ENCODE measurements around the gene HSD17B13.
"Not testable (repeated sequence)": the region's sequence is repeated elsewhere in the genome, so short reads cannot be mapped to it uniquely, and the experiment has no call there.

The HSD17B13 gene

GRCh38 chr4:87313756-87314155, 8.9 kb downstream of the HSD17B13 start:
- DNase-seq = no peak

DNA sequence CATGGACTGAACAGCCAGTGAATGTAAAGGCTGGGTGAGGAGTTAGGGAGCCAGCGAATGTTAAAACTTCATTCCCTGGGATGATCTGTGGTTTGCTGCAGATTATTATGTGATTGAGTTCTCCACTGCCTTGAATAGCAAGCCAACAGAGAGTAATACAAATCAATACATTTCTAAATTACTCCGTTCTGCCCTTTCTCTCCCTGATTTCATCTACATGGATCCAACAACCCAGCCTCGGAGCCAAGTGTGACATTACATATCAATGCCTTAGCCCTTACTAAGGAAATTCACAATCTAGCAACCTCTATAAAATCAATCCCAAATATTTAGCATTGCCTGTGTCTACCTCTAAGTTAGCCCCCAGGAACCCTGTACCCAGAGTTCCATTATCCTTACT, 11.0 kb downstream of the HSD17B13 start:
- no peak for DNase-seq

DNA sequence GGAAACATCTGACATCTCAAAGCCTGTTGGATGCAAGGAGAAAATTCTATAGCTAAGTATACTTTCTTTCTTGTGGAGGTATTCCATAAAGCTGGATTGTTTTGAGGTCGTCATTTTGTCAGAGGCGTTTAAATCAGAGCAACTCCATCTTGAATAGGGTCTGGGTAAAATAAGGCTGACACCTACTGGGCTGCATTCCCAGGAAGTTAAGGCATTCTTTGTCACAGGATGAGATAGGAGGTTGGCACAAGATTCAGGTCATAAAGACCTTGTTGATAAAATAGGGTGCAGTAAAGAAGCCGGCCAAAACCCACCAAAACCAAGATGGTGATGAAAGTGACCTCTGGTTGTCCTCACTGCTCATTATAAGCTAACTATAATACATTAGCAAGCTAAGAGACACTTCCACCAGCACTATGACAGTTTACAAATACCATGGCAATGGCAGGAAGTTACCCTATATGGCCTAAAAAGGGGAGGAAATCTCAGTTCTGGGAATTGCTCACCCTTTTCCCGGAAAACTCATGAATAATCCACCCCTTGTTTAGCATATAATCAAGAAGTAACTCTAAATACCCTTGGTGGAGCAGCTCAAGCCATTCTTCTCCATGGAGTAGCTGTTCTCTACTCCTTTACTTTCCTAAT, 11.9 kb downstream of the HSD17B13 start:
- DNase-seq = no peak

DNA sequence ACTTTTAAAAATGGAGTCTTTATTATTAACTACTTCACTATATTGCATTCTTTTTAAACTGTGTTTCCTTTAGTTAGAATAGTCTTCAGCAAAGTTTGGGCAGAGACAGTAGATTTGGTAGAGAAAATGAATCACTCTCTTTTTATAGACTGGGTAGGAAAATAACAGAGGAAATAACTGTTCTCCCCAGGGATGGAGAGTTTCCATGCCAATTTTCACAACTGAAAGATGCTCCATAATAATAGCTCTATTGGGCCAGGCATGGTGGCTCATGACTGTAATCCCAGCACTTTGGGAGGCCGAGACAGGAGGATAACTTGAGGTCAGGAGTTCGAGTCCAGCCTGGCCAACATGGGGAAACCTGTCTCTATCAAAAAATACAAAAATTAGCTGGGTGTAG, 13.1 kb downstream of the HSD17B13 start:
- no peak for DNase-seq

DNA sequence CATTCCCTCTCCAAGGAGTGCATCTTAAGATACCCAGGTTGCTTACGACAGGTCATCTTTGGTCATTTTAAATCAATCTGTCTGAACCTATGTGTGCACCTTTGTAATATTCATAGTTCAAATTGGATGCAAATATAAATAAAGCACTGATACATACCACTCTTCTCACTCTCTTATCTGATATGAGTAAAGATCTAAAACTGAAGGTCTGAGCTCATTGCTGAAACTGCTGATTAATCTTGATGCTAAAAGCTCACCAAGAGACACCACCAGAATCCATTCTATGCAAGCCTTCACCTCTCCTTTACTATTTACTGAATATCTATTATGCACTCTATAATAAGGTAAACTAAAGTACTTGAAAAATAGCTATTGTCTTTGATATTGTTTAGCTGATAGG, 16.6 kb downstream of the HSD17B13 start:
- DNase-seq = no peak

- no peak for DNase-seq
These were observed 17.1 kb downstream of the HSD17B13 start for GRCh38 chr4:87305562-87305961.

- no peak for DNase-seq
These were observed 17.8 kb downstream of the HSD17B13 start for GRCh38 chr4:87304745-87305432.

- DNase-seq = no peak
These were observed 22.8 kb downstream of the HSD17B13 start for GRCh38 chr4:87299898-87300297.

DNA sequence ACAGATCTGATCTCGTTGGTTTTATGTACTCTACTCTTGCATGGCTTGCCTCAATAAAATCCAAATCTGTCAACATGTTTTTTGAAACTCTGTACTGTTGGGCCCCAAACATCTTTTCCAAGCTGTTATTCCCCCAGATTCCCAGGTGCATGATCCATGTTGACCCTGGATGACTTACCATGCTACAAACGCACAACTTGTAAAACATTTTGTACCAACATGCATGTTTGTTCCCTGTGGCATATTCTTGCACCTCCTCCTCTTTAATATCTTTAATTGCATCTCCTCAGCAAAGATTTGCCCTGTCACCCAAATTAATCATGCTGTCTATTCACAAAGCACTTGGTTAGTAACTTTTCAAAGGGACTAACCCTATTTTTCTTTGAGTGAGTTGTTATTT, 24.3 kb downstream of the HSD17B13 start:
- DNase-seq = no peak

GRCh38 chr4:87294911-87295310, 27.8 kb downstream of the HSD17B13 start:
- DNase-seq = not testable (repeated sequence)

DNA sequence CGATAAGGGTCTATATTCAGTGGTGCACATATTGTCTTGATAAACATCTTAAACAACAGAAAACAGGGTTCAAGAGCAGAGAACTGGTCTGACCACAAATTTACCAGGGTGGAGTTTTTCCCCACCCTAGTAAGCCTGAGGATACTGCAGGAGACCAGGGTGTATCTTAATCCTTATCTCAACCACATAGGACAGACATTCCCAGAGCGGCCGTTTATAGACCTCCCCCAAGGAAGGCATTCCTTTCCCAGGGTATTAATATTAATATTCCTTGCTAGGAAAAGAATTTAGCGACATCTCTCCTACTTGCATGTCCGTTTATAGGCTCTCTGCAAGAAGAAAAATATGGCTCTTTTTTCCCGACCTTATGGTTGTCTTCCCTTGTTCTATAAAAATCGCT, 28.8 kb downstream of the HSD17B13 start:
- DNase-seq = not testable (repeated sequence)

- DNase-seq = no peak
These were observed 35.7 kb downstream of the HSD17B13 start for GRCh38 chr4:87286970-87287369.

- DNase-seq = not testable (repeated sequence)
These were observed 38.4 kb downstream of the HSD17B13 start for GRCh38 chr4:87284268-87284667.

GRCh38 chr4:87283151-87283550, 39.5 kb downstream of the HSD17B13 start:
- no peak for DNase-seq

GRCh38 chr4:87281603-87282002, 41.1 kb downstream of the HSD17B13 start:
- DNase-seq = no peak

DNA sequence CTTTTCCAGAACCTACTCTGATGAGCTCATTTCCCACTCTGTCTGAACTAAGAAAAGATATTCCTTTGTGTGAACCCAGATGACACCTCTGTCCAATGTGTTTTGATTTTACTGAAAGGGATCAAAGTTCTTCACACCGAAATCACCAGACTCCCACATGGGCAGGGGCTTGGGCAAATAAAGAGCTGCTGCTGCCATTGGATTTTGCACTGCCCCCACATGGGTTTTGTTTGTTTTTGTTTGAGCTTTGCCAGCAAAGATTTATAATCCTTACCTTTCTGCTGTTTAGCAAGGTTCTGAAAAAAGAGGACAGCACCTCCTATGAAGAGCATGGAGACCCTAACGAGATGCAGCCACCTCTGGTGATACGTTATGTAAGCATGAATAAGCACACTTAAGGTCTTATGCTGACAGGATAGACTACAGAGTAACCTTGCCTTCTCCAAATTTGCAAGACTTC, 44.3 kb downstream of the HSD17B13 start:
- no peak for DNase-seq

DNA sequence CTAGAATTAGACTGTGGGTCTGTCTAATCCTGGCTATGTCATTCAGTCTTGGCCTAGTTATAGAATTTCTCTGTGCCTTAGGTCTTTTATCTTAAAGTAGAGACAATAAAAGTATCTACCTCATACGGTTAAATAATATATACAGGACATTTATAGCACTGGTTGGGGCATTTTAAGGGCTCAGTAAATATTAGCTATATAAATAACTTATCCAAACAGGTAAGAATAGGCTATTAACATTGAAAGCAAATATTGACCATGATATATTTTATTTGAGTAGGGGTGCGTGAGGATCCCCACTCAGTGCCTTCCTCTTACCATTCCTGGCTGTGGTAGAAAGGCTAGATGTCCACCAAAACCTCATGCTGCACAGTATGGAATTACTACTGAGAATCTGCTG, 47.4 kb downstream of the HSD17B13 start:
- no peak for DNase-seq

DNA sequence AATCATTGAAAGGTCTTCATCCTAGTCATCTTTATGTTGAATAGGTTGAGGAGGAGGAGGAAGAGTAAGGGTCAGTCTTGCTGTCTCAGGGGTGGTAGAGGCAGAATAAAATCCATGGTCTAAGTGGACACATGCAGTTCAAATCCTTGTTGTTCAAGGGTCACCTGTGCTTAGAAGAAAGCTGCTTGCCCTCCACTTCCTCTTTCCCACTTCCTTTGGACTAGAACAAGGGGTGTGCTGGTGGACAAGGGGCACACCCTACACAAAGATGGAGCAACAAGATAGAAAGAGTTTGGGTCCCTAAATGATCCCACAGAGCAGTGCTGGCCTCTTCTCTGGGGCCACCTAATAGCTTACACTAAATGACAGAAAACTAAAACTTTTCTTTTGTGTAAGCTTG, 47.9 kb downstream of the HSD17B13 start:
- peak; percentile 8 for DNase-seq

DNA sequence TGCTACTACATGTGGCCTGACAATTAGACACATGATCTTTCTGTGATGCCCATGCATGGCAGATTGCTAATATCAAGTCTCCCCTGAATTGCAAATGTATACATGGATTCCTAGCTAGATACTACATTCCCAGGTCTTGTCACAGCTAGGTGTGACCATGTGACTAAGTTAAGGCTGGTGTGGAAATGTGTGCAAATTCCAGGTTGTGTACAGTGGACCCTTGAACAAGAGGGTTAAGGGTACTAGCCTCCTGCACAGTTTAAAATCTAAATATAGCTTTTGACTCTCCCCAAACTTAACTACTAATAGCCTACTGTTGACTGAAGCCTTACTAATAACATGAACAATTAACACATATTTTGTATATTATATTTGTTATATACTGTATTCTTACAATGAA, 48.4 kb downstream of the HSD17B13 start:
- no peak for DNase-seq

GRCh38 chr4:87270825-87271224, 51.9 kb downstream of the HSD17B13 start:
- no peak for DNase-seq

DNA sequence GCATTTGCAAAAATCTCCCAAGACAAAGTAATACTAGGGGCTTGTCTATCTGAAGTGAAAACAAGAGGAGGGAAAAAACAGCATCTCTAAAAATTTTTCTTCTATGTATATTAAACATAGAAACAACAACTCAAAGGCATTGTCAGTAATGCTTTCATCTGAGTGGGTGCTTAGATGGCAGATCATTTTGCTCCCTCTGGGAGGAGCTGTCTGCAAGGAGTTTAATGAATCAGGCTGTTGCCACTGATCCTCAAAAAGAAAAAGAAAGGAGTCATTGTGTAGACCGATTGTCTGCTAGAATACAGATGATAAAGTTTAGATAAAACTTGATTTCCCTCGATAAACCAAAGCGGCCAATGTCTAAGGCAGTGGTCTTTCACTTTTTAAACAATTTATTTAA, 52.5 kb downstream of the HSD17B13 start:
- DNase-seq = peak; percentile 67

GRCh38 chr4:87268411-87268810, 54.3 kb downstream of the HSD17B13 start:
- no peak for DNase-seq

DNA sequence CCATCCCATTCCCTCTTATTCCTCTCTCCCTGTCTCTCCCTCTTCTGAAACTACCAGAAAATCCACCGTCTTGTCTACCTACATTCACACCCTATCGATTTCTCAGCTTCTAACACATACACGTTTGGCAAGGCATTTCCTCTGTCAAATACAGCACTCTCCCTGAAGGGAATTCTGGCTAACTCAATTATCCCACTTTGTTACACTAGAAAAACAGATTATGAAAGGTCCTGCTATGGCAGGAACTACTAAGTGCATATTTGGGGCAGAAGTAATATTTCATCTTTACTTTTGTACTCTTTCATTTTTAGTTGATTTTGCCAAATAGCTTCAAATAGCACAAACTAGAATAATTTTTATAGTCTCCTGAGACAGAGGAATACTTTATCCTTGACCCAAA, 55.7 kb downstream of the HSD17B13 start:
- DNase-seq = no peak

DNA sequence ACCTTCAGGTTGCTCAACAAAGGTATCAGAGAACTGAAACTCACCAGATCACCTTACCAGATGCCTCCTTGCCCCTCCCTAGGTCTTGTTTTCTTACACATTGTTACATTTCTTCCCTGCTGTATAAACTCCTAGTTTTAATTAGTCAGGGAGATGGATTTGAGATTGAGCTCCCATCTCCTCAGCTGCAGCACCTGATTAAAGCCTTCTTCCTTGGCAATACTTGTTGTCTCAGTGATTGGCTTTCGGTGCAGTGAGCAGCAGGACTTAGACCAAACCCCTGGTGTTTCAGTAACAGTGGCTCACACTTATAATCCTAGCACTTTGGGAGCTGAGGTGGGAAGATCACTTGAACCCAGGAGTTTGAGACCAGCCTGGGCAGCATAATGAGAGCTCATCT, 59.8 kb downstream of the HSD17B13 start:
- DNase-seq = no peak

DNA sequence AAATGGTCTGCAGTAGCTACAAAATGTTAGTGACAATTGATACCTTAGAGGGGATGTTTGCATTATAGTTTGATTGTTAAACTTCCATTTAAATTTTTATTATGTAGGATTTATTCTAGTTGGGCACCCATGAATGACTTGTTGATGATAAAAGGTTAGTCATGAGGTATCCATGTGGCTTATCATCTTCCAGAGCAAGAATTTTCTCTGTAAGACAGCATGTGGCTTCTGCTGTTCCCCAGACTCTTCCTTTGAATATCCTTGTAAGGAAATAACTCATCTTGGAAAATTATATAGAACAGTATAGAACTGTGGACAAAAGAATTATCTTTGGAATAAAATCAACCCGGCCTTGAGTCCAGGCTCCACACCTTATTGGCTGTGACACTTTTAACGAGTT, 62.2 kb downstream of the HSD17B13 start:
- DNase-seq = no peak

All from hematopoietic multipotent progenitor cell treated with erythropoietin and hydrocortisone succinate and interleukin-3 and kit ligand, for 6 days (in vitro differentiated cells).